DOHH2 (cell line): Measurements from ENCODE around the gene ITPR1.

ENCODE experiments used
- CTCF ChIP-seq: fragments of 200-600 bp; sonication (generic); IDR thresholded peaks from one replicate; pipeline ENCODE4 v1.5.1; 2014; ENCODE audit warnings: antibody characterized with exemption, mild to moderate bottlenecking, low read depth, low read length; ENCODE audit not compliant: poor library complexity, severe bottlenecking
- EZH2phosphoT487 ChIP-seq: fragments of 200-600 bp; sonication (generic); IDR thresholded peaks from 2 replicates; pipeline ENCODE4 v1.6.1; 2017; ENCODE audit warnings: borderline replicate concordance, mild to moderate bottlenecking, antibody characterized with exemption, low read length, moderate library complexity, mixed read lengths

- no peak for TF ChIP-seq CTCF
- TF ChIP-seq EZH2phosphoT487: no peak
Measured at GRCh38 chr3:4718179-4718736, 225.1 kb downstream of the ITPR1 start.
